Thyroid gland (tissue), 4 donors: Measurements from ENCODE around the gene FNIP1.

Source experiments
- POLR2A ChIP-seq, 2 donors: fragments of 450-650 bp; IDR thresholded peaks; one replicate each; pipeline ENCODE4 v1.6.1; 2017; ENCODE audit warnings: antibody characterized with exemption in 2 of 2, mild to moderate bottlenecking in 2 of 2, moderate library complexity in 1 of 2
- TF ChIP-seq, protein P1 (sequence below), 6 experiments: fragments of 200-600 bp in 3 of 6; fragments of 450-650 bp in 3 of 6; sonication (generic) in 3 of 6; IDR thresholded peaks; one replicate each; pipeline ENCODE4 v1.5.1; 2016 to 2019; ENCODE audit warnings: antibody characterized with exemption in 6 of 6, mild to moderate bottlenecking in 2 of 6, inconsistent platforms in 1 of 6, moderate library complexity in 1 of 6

DNA sequence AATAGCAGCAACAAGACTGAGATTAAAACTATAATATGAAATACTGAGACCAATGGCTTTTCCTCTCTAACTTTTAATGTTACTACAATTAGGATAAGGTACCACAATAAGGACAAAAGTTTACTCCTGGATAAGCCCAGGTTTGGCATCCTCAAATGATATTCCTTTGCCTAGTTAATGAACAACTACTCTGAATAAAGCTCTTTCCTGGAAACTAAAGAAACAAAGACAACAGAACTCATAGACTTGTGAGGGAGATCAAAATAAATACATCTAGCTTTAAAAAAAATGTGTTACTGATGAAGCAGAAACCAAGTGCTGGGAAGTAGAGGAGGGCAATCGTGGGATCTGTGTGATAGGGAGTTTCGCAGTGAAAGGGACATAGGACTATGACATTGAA lies 142.5 kb downstream of the FNIP1 start:
- TF ChIP-seq POLR2A (IDR thresholded peaks at IDR 0.05), result no peak
- TF ChIP-seq, protein P1, sequence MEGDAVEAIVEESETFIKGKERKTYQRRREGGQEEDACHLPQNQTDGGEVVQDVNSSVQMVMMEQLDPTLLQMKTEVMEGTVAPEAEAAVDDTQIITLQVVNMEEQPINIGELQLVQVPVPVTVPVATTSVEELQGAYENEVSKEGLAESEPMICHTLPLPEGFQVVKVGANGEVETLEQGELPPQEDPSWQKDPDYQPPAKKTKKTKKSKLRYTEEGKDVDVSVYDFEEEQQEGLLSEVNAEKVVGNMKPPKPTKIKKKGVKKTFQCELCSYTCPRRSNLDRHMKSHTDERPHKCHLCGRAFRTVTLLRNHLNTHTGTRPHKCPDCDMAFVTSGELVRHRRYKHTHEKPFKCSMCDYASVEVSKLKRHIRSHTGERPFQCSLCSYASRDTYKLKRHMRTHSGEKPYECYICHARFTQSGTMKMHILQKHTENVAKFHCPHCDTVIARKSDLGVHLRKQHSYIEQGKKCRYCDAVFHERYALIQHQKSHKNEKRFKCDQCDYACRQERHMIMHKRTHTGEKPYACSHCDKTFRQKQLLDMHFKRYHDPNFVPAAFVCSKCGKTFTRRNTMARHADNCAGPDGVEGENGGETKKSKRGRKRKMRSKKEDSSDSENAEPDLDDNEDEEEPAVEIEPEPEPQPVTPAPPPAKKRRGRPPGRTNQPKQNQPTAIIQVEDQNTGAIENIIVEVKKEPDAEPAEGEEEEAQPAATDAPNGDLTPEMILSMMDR (IDR thresholded peaks at IDR 0.05), result no peak
